Measurements from ENCODE around the gene ASIP. TPM values are rescaled to one million over a fixed set of nuclear protein-coding genes. Genes with fewer than 3 reads are reported as not detected.

The ASIP gene
- total RNA-seq, 4 donors from 2014 or later, result not detected

DNA sequence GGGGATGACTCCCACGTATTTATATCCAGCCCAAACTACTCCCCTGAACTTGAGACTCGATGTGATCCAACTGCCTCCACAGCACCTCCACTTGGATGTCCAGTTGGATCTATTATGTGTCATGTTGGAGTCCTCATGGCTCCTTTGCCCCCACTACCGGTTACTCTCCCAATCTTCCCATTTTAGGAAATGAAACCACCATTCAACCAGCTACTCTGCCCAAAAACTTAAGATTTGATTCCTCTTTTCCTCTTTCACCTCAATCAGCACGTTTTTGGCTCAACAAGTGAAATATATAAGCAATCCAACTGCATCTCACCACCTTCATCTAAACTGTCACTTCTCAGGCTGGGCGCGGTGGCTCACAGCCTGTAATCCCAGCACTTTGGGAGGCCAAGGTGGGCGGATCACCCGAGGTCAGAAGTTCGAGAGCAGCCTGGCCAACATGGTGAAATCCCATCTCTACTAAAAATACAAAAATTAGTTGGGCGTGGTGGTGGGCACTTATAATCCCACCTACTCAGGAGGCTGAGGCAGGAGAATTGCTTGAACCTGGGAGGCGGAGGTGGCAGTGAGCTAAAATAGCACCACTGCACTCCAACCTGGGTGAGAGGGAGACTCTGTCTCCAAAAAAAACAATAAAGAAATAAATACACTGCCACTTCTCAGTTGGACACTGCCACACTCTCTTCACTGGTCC is 58.5 kb downstream of the ASIP start:
- no peak for ATAC-seq
- Histone ChIP-seq H3K4me1 (peaks cover 21 to 26% of the 10 kb centered on the region in 2 donors), H3K36me3 (peaks cover 0 to 9% of the 10 kb centered on the region in 2 donors), H3K27ac (no peak overlapping the region), H3K27me3 (no peaks in the 10 kb centered on the region), H3K9me3 (no peaks in the 10 kb centered on the region), H3K4me3 (no peak overlapping the region)
- TF ChIP-seq, protein P1, sequence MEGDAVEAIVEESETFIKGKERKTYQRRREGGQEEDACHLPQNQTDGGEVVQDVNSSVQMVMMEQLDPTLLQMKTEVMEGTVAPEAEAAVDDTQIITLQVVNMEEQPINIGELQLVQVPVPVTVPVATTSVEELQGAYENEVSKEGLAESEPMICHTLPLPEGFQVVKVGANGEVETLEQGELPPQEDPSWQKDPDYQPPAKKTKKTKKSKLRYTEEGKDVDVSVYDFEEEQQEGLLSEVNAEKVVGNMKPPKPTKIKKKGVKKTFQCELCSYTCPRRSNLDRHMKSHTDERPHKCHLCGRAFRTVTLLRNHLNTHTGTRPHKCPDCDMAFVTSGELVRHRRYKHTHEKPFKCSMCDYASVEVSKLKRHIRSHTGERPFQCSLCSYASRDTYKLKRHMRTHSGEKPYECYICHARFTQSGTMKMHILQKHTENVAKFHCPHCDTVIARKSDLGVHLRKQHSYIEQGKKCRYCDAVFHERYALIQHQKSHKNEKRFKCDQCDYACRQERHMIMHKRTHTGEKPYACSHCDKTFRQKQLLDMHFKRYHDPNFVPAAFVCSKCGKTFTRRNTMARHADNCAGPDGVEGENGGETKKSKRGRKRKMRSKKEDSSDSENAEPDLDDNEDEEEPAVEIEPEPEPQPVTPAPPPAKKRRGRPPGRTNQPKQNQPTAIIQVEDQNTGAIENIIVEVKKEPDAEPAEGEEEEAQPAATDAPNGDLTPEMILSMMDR (IDR thresholded peaks at IDR 0.05 in 4 of 5, conservative IDR thresholded peaks at IDR 0.05 in 1 of 5), result no peak
- no peak for TF ChIP-seq POLR2A (IDR thresholded peaks at IDR 0.05)
- intact Hi-C loops (cut with DNase I; ENCODE audit: low total_unique reads) (loop anchor here (5.0 kb wide), 1 partner anchor 82 kb away; no protein-coding TSS in a partner anchor), in situ Hi-C loops (cut with MboI; ENCODE audit: low sequenced_read_pairs in 4 of 4) (loop anchor here in 3 of 4 donors (5.0 to 25.0 kb wide), 3 partner anchors 68 to 463 kb away; partner anchors contain the start of gene DYNLRB1 (in 1 of the 3))
- no peak for DNase-seq

DNA sequence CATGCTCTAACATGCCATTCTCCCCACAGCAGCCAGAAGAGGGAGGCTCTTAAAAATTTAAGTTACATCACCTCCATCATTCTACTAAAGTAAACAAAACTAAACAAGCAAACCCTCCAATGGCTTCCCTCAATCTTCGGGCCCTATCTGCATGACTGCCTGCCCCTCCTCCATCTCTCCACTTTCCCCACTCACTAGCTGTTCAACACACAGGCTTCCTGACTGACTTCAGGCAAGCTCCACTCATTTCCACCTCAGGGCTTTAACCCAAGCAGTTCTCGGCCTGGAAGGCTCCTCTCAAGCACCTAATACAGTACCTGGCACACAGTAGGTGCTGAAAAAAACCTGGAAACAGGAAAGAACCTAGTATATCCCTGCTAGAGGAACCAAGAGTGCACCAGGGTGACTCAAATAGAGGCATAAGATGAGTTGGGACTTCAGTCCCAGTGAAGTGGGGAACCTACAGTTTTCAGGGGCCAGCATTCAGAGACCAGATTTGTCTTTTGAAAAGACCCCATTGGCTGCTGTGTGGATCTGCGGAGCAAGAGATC is 59.1 kb downstream of the ASIP start:
- H3K4me1 ChIP-seq, result peaks cover 21 to 26% of the 10 kb centered on the region in 2 donors
- H3K27ac ChIP-seq, result no peak overlapping the region
- no peak for TF ChIP-seq POLR2A (IDR thresholded peaks at IDR 0.05)
- TF ChIP-seq, protein P1 (IDR thresholded peaks at IDR 0.05 in 4 of 5, conservative IDR thresholded peaks at IDR 0.05 in 1 of 5), result no peak
- in situ Hi-C loops (cut with MboI; ENCODE audit: low sequenced_read_pairs in 4 of 4), result loop anchor here in 3 of 4 donors (5.0 to 25.0 kb wide), 3 partner anchors 67 to 462 kb away; partner anchors contain the start of gene DYNLRB1 (in 1 of the 3)
- no peaks in the 10 kb centered on the region for H3K27me3 ChIP-seq
- H3K4me3 ChIP-seq, result no peak overlapping the region
- intact Hi-C loops (cut with DNase I; ENCODE audit: low total_unique reads), result loop anchor here (5.0 kb wide), 1 partner anchor 83 kb away; no protein-coding TSS in a partner anchor
- H3K36me3 ChIP-seq, result peaks cover 0 to 3% of the 10 kb centered on the region in 2 donors
- no peak for ATAC-seq
- DNase-seq, result no peak
- no peaks in the 10 kb centered on the region for H3K9me3 ChIP-seq

DNA sequence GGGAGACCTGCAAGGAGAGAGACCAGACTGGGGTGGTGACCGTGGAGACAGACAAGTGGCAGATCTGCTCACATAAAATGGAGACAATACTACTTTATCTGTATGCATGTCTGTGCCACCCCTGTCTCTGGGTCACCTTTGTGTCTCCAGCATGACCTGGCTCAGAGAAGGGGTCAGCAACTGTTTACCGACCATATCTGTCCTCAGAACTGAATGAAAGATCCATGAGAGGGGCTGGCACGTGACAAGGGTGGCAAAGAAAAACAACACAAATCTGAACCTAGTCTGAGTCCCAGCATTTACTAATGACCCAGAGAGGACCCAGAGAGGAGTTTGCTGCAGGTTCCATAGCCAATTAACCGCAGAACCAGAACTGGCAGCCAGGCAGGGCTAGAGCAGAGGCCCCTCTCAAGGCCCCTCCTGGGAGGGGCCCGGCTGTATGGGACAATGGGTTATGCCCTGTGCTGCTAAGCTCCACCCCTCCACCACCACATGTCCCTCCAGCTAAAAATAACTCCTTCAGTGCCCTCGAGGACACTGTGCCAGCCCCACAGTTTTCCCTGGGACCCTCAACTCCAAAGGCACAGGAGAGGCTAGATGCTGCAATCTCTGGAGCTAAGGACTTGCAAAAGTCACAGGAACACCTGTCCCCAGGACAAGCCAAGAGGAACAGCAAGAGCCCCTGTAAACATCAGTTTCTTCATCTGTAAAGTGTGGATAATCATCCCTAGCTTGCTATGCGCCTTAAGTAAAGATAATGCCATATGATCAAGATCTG is 59.8 kb downstream of the ASIP start:
- peak in 1 of 2 donors; percentile 34 for DNase-seq
- ATAC-seq, result no peak
- intact Hi-C loops (cut with DNase I; ENCODE audit: low total_unique reads), result loop anchor here (5.0 kb wide), 1 partner anchor 84 kb away; no protein-coding TSS in a partner anchor
- Histone ChIP-seq H3K27me3 (no peaks in the 10 kb centered on the region), H3K4me3 (no peak overlapping the region), H3K36me3 (no peaks in the 10 kb centered on the region), H3K9me3 (no peaks in the 10 kb centered on the region), H3K27ac (peak overlapping the region; percentile 27 to 98 (median 96)), H3K4me1 (peaks cover 21 to 26% of the 10 kb centered on the region in 2 donors)
- TF ChIP-seq POLR2A (IDR thresholded peaks at IDR 0.05), result no peak
- TF ChIP-seq, protein P1 (IDR thresholded peaks at IDR 0.05 in 4 of 5, conservative IDR thresholded peaks at IDR 0.05 in 1 of 5), result no peak
- in situ Hi-C loops (cut with MboI; ENCODE audit: low sequenced_read_pairs in 4 of 4), result loop anchor here in 3 of 4 donors (5.0 to 25.0 kb wide), 3 partner anchors 66 to 461 kb away; partner anchors contain the start of gene DYNLRB1 (in 1 of the 3)

DNA sequence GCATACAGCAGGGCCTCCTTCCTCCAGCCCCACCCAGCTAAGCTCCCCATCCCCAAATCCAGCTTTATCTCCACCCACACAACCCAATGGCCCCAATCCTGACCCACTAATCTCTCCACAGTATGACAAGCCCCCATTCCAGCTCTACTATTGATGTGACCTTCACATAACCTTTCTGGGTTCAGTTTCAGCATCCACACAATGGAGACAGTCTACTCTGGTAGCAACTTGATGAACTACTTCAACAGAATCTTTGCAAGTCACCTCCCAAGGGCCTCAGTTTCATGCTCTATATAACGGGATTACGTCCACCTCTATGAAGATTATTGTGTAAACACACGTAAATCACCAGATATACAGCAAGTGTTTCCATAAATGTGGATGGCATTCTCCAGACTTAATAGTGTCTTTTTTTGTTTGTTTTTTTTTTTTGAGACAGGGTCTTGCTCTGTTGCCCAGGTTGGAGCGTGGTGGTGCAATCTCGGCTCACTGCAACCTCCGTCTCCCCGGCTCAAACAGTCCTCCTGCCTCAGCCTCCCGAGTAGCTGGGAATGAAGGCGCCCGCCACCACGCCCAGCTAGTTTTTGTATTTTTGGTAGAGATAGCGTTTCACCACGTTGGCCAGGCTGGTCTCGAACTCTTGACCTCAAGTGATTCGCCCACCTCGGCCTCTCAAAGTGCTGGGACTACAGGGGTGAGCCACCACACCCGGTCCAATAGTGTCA is 60.5 kb downstream of the ASIP start:
- DNase-seq (no peak), ATAC-seq (no peak)
- peak overlapping the region; percentile 85 to 98 (median 95) for H3K4me3 ChIP-seq
- TF ChIP-seq, protein P1 (IDR thresholded peaks at IDR 0.05 in 4 of 5, conservative IDR thresholded peaks at IDR 0.05 in 1 of 5), result no peak
- TF ChIP-seq POLR2A (IDR thresholded peaks at IDR 0.05), result no peak
- intact Hi-C loops (cut with DNase I; ENCODE audit: low total_unique reads), result loop anchor here (2.0 to 5.0 kb wide), 4 partner anchors 61 to 407 kb away; partner anchors contain the start of genes DYNLRB1 and ITCH
- in situ Hi-C loops (cut with MboI; ENCODE audit: low sequenced_read_pairs in 4 of 4), result loop anchor here in 3 of 4 donors (5.0 to 25.0 kb wide), 3 partner anchors 66 to 461 kb away; partner anchors contain the start of gene DYNLRB1 (in 1 of the 3)
- no peaks in the 10 kb centered on the region for H3K36me3 ChIP-seq
- H3K4me1 ChIP-seq, result peaks cover 21 to 26% of the 10 kb centered on the region in 2 donors
- H3K27ac ChIP-seq, result peak overlapping the region; percentile 95 to 99 (median 98)
- H3K27me3 ChIP-seq, result no peaks in the 10 kb centered on the region
- H3K9me3 ChIP-seq, result no peaks in the 10 kb centered on the region

Measured in gastrocnemius medialis (tissue), 4 donors.